HG02852 (cell line): ENCODE data around the gene TNFRSF8.

Source experiments
- ATAC-seq: cut with Tn5 transposase; IDR thresholded peaks from one replicate; pipeline ENCODE4 v1.9.1; 2021; ENCODE audit warnings: mild to moderate bottlenecking, moderate library complexity; ENCODE audit not compliant: unreplicated experiment

TNFRSF8 gene

GRCh38 chr1:12172042-12172851, 109.1 kb downstream of the TNFRSF8 start:
- no peak for ATAC-seq

DNA sequence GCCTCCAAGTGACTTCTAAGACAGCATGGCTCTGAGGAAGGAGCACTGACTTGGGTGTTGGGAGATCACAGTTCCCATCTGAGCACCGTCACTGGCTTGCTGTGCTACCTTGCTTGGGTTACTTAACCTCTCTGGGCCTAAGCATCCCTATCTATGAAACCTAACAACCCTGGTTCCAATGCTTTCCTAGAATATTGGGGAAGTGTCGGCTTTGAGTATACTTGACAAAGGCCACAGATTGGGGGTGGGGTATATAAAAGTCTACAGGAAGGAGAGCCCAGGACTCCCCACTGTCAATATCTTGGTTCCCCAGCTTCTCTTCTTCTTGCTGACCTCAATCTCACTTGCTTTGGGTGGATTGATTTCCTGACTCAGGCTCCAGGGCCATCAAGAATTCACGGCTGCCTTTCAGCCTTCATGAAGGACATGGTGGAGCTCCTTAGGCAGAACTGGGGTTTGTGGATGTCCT, 110.0 kb downstream of the TNFRSF8 start:
- no peak for ATAC-seq

DNA sequence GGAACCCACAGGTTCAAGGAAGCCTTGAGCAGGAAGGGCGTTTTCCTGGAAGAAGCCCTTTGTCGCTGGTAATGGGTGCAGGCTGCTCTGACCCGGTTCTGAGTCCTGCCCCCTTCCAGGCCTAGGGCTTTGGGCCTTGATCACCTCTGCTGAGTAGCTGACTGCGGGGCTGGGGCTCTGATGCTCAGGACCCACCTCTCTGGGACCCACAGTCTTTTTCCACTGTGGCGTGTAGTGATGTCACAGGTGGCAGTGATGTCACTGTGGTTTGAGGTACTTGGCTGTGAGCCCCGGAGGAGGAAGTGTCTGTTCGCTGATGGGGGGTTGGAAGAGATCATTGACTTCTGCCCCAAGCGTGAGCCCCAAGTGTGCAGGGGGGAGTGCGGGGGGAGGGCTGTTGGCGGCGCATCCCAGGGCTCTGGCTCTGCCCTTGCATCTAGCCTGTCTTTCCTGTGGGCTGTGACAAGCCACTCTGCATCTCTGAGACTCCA, 110.6 kb downstream of the TNFRSF8 start:
- ATAC-seq, result no peak

DNA sequence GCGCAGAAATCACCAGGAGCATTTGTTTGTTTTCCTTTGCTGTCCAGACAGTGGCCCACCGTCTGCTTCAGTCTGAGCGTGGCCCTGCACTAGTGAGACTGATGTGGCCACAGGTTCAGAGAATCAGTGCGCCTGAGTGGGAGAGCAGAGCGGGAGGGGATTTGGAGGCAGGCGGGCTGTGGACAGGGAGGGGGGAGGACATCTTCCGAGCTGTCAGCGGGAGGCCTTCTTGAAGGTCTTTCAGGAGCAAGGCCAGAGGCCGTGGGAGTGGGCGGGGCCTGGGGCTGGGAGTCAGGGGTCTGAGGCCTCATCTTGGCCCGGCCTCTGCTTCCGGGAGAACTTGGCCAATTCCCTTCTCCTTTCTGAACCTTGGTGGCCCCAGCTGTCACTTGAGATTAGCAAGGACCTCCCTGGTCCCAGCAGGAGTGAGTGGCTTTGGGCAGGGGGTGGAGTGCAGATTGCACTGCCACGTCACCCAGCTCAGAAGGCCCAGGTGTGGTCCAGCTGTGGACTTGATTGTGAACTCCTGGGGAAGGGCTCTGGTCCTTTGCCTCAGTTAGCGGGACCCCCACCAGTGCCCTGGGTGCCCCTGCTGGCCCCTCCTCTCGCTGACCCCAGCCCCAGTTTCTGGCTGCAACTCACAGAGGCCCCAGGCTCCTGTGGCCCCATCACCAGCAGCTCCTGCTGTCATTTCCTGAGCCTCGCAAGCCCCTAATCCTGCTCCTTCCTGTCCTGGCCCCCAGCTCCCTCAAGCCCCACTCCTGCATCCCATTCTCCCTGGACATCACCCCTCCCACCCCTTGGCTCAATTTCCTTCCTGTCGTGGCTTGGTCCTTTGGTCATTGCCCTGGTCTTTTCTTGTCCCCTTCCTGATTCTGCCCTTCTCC, 112.1 kb downstream of the TNFRSF8 start:
- ATAC-seq, result no peak

- ATAC-seq, result no peak
Measured at GRCh38 chr1:12176298-12177118, 113.4 kb downstream of the TNFRSF8 start.

GRCh38 chr1:12177156-12177998, 114.3 kb downstream of the TNFRSF8 start:
- ATAC-seq, result no peak

DNA sequence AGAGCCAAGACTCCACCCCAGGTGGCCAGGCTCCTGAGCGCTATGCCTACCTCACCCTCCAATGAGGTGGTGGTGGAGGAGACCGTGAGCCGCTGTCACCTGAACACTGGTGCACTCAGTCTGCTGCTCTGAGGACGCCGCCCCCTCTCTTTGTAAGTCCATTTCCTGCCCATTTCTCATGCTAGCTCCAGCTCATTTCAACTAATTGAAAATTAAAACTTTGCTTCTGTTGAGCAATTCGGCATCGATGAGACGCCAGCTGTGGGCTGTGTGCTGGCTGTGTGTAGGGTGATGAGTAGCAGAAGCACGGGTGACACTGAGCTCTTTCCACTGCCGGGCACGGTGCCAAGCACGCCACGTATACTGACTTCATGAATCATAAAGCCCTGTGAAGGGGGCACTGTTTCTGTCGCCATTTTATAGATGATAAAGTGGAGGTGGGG, 114.9 kb downstream of the TNFRSF8 start:
- no peak for ATAC-seq

DNA sequence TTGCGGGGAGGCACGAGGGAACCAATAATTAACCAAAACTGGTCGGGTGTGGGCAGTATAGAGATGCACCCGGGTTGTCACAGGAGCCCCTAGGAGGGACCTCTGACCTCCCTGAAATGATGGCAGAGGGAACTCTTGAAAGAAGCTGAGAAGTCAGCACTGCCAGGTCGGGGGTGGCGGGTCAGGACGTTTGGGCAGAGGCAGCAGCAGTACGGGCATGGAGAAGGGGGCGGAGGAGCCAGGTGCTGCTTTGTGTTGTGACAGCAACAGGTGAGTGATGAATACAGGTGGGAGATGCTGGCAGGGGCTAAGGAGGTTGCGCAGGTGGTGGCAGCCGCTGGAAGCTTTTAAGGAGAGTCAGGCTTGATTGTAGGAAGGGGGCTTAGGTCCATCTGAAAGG, 115.4 kb downstream of the TNFRSF8 start:
- no peak for ATAC-seq

DNA sequence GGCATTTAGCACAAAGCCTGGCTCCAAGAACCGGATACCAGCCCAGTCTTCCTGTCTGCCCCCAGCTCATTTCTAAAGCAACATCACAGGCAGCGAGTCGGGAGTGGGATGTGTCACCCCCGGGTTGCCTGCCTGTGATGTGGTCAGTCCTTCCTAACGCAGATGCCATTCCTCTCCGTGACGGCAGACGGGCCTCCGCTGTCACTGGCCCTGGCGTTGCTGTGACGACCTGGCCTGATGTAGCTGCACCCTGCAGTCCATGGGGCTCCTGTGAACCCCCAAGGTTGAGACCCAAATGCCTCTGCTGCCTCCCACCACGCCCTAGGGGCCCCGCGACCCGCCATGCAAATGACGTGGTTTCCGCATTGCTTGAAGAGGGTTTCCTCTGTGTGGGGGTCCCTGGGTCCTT, 116.0 kb downstream of the TNFRSF8 start:
- ATAC-seq, result no peak

DNA sequence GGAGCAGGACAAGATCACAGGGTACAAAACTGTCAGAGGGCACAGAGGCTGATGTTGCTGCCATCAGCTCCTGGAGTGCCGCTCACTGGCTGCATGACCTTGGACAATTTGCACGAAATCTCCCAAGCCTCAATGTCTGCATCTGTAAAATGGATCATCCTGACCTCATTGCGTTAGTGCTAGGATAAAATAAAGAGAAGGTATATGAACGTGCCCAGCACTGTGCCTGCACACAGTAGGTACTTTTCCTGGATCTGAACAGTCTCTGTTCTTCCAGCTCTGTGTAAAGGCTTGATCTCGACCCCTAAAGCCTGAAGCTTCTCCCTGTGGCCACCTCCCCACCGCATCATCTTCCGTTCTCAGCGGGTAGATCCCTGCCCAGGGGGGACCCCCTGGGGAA, 116.6 kb downstream of the TNFRSF8 start:
- ATAC-seq, result no peak

GRCh38 chr1:12180315-12180714, 117.2 kb downstream of the TNFRSF8 start:
- no peak for ATAC-seq

DNA sequence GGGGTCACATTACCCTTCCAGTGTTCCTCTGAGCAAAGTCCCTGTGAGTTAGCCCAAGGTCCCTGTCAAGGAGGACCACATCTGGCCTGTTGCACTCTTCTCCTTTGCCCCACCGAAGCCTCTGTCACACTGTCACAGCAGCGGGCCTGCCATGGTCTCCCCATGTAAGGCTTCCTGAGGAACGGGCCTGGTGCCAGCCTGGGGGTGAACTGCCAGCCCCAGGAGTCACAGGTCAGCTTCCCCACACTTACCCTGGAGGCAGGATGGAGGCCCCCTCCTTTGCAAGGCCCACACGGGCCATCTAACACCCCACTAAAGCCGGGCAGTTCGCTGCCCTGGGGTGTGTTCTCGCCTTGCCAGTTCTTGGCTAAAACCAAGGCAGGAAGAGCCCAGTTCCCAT, 117.8 kb downstream of the TNFRSF8 start:
- ATAC-seq, result no peak

GRCh38 chr1:12181568-12181967, 118.5 kb downstream of the TNFRSF8 start:
- ATAC-seq, result no peak

- ATAC-seq, result no peak
Measured at GRCh38 chr1:12182410-12182984, 119.4 kb downstream of the TNFRSF8 start.

GRCh38 chr1:12183095-12183794, 120.1 kb downstream of the TNFRSF8 start:
- no peak for ATAC-seq

- no peak for ATAC-seq
Measured at GRCh38 chr1:12184008-12184681, 121.0 kb downstream of the TNFRSF8 start.

GRCh38 chr1:12185036-12185917, 122.2 kb downstream of the TNFRSF8 start:
- no peak for ATAC-seq
